ENCODE data around the gene FADS1.

Gene FADS1

DNA sequence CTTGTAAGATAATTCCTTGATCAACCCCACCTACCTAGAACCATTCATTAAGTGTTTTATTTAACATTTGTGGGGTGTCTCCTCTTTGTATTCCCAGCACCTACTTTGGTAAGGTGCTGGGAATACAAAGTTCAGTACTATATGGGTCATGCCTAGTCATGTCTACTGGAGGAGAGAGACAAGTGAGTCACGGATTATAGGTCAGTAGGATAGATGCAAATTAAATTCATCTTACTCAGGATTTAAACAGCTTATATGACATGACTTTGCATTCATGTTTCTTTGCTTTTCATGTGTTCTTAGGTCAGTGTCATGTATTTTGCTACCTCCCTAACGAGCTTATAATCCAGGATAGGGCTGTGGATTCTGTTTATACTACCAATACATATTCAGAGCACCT, 3.4 kb upstream of the FADS1 start:
- DNase-seq (ENCODE audit: low read depth): peak; percentile 67
- H3K4me3 ChIP-seq (ENCODE audit: low read depth, low read length): no peak overlapping the region
- no peak for TF ChIP-seq CTCF (conservative IDR thresholded peaks at IDR 0.05; ENCODE audit: low read depth, low read length)

DNA sequence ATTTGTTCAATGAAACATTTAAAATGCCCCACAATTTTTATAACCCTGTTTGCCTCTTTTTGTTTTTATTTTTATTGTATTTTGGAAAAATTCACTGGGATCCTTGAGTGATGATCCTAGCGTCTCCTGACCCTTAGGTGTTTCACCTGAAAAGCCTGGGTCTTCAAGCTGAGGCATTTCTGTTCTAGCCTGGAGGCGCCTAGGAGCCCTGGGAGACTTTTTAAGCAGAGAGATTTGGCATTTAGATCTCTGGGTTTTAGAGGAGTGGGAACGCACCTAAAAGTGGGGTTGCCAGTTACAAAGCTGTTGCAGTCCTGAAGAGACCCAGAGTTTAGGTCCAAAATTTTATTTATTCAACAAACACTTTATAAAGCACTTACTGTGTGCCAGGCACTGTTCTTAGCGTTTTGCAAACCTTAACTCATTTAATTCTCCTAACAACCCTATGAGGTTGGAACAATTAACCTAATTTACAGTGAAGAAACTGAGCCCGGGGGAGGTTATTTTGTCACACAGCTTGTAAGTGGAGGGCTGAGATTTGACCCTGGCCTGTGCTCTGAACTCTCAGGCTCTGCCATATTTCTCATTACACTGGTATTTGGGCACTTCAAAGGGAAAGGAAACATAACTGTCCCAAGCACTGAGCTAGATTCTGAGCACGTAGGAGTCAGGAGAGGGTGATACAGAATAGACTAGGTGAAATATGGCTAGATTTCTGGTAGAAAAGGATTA, 834 bp upstream of the FADS1 start:
- TF ChIP-seq CTCF (conservative IDR thresholded peaks at IDR 0.05; ENCODE audit: low read depth, low read length): no peak
- no peak for DNase-seq (ENCODE audit: low read depth)
- peak overlapping the region; percentile 86 for H3K4me3 ChIP-seq (ENCODE audit: low read depth, low read length)

GRCh38 chr11:61815790-61816735, 740 bp downstream of the FADS1 start:
- H3K4me3 ChIP-seq (ENCODE audit: low read depth, low read length): peak overlapping the region; percentile 86
- TF ChIP-seq CTCF (conservative IDR thresholded peaks at IDR 0.05; ENCODE audit: low read depth, low read length): no peak
- DNase-seq (ENCODE audit: low read depth): peak; percentile 73

DNA sequence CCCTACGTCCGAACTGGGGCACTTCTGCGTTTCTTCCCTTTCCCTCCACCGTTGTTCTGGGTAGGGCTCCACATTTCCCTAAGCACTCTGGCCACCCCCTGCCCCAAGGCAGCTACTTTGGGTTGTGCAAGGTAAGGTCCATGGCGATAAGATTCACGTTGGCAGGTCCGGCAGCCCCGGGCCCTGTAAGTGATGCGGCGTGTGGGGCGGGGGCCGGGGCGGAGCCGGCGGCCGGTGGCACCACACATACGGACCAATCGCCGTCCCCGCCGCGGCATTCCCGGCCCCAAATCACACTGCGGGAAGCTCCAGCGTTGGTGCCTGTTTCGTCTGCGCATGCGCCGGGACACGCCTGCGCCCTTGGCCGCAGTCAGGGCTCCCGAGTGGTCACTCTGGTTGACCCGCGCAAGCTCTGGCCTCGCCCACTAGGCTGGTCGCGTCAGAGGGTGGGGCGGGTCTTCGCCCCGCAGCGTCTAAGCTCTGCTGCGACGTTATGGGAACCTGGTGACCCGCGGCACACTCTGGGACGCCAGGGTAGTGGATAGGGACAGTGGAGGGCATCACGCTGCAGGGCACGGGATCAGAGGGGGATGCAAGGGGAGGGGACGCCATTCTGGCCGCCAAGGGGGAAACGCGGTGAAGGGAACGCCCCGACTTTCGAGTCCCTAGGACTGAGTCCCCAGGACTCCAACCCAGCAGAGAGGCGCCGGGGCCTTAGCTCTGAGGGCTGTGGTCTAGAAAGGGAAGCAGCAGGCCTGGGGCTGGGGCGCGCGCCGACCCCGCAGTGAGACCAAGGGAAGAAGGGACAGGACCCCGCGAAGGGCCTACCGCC, 1.6 kb downstream of the FADS1 start:
- no peak for TF ChIP-seq CTCF (conservative IDR thresholded peaks at IDR 0.05; ENCODE audit: low read depth, low read length)
- DNase-seq (ENCODE audit: low read depth): peak; percentile 96
- peak overlapping the region; percentile 86 for H3K4me3 ChIP-seq (ENCODE audit: low read depth, low read length)

DNA sequence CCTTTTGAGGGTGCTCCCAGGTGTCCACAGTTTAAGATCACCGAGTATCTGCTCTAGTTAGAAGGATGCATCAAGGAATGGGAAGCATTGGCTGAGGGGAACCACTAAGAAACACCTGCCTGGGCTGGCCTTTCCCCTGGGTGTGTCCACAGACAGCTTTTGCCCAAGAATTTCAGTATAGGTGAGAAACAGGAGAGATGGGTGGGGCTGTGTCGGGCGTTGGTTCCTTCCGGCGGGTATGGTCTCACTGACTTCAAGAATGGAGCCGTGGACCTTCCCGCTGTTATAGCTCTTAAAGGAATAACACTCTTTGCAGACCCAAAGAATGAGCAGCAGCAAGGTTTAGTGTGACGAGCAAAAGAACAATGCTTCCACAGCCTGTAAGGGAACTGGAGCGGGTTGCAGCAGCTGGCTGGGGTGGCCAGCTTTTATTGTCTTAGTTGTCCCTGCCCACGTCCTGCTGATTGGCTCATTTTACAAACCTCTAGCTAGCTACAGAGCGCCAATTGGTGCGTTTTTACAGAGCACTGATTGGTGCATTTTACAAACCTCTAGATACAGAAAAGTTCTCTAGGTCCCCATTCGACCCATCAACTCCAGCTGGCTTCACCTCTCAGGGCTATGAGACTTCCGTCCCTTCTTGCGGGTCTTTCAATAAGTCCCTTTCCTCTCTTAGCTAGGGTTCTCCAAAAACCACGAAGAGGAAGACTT, 2.4 kb downstream of the FADS1 start:
- peak; percentile 67 for DNase-seq (ENCODE audit: low read depth)
- peak overlapping the region; percentile 86 for H3K4me3 ChIP-seq (ENCODE audit: low read depth, low read length)
- TF ChIP-seq CTCF (conservative IDR thresholded peaks at IDR 0.05; ENCODE audit: low read depth, low read length): no peak

DNA sequence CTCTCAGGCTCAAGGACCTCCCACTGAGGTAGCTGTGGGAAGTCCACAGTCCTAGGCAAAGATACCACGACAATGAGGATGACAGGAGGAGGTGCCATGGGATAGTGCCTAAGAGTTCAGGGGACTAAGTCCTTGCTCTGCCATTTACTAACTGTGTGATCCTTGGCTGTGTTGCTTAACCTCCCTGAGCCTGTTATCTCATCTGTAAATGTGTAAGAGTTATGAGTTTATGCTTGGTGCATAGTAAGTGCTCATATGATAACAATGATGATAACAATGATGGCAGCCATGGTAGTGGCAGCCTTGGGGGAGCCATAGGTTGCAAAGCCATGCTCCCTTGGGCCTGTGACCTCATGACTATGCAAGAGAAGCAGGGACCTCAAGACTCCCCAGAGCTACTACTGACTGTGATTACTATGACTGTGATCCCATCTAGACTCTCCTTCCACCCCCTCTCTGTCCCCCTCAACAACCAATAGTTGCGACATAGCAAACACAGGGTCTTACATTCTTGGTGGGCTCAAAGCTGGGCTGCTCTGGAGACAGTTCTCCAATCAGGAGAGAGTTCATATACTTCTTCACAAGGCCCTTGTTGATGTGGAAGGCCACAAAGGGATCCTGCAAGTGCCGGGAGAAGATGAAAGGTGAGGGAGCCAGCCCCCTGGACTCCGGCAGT, 3.9 kb downstream of the FADS1 start:
- TF ChIP-seq CTCF (conservative IDR thresholded peaks at IDR 0.05; ENCODE audit: low read depth, low read length): no peak
- H3K4me3 ChIP-seq (ENCODE audit: low read depth, low read length): no peak overlapping the region
- no peak for DNase-seq (ENCODE audit: low read depth)

Measured in choroid plexus epithelial cell (primary cell).